Tibial nerve (tissue), 4 donors: ENCODE measurements around the gene ALX4. TPM values are rescaled to one million over a fixed set of nuclear protein-coding genes. Genes with fewer than 3 reads are reported as not detected.

Experiments
- DNase-seq, 2 donors: peaks; one replicate each; pipeline ENCODE4 v3.0.0-alpha.2; 2019; ENCODE audit warnings: low spot score in 2 of 2
- H3K27ac ChIP-seq, 4 donors: fragments of 200-600 bp; sonication (generic) in 3 of 4; one replicate each; pipeline ENCODE4 v1.5.1; 2017 to 2019; ENCODE audit warnings: mild to moderate bottlenecking in 1 of 4
- H3K27me3 ChIP-seq, 2 donors: fragments of 200-600 bp; sonication (generic) in 1 of 2; one replicate each; pipeline versions ENCODE4 v1.5.1 to v1.6.0; 2017 to 2019
- H3K36me3 ChIP-seq, 3 donors: fragments of 200-600 bp; sonication (generic); one replicate each; pipeline ENCODE4 v1.5.1; 2018 to 2019
- H3K4me1 ChIP-seq, 4 donors: fragments of 200-600 bp; sonication (generic) in 3 of 4; one replicate each; pipeline ENCODE4 v1.5.1; 2017 to 2019
- H3K4me3 ChIP-seq, 4 donors: fragments of 200-600 bp; sonication (generic) in 3 of 4; one replicate each; pipeline ENCODE4 v1.5.1; 2017 to 2019; ENCODE audit warnings: mild to moderate bottlenecking in 1 of 4, moderate library complexity in 1 of 4
- H3K9me3 ChIP-seq, 4 donors: fragments of 200-600 bp; sonication (generic) in 3 of 4; one replicate each; pipeline ENCODE4 v1.5.1; 2017 to 2019
- EP300 ChIP-seq, 2 donors: sonication (generic); formaldehyde crosslinking; IDR thresholded peaks; one replicate each; pipeline ENCODE4 v1.6.1; 2017; ENCODE audit warnings: antibody characterized with exemption in 2 of 2, mild to moderate bottlenecking in 1 of 2
- POLR2A ChIP-seq, 2 donors: fragments of 450-650 bp; IDR thresholded peaks; one replicate each; pipeline ENCODE4 v1.6.1; 2017; ENCODE audit warnings: antibody characterized with exemption in 2 of 2, mild to moderate bottlenecking in 2 of 2, moderate library complexity in 2 of 2
- WGBS, 2 donors: methylation state at CpG; one replicate each; pipeline ENCODE4 v1.1.5; 2018; 5-methylcytosine and 5-hydroxymethylcytosine counted together
- total RNA-seq, 4 donors: library from RNA; depleted of rRNA; stranded (reverse); fragments of >200 nt; gene quantifications; one replicate each; pipeline ENCODE4 v1.1.0, GENCODE V29; 2016
- TF ChIP-seq, protein P1 (sequence below), 5 experiments: fragments of 200-600 bp in 3 of 5; fragments of 450-650 bp in 2 of 5; sonication (generic) in 3 of 5; IDR thresholded peaks; one replicate each; pipeline ENCODE4 v1.5.1; 2016 to 2019; ENCODE audit warnings: antibody characterized with exemption in 5 of 5, mild to moderate bottlenecking in 3 of 5, moderate library complexity in 2 of 5

Gene ALX4
- total RNA-seq, 4 donors from 2014 or later: under 0.01 to 0.30 (median 0.22) TPM; not detected in 1

DNA sequence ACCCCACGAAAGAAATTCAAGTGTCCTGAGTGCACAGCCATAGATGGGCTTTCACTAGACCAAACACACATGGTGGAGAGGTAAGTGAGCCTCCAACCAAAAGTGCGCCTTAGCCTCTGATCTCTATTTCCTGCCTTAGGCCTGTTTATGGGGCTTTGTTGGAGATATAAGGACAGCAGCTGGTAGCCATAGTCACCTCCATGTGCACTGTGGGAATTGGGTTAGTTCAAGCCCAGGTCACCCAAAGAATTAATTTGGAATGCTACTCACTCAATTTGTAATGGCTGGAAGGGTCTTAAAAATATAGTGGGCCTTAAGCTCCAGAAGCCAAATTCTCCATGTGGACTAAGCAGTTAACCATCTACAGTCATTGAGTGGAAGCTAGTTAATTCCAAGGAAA is 73.6 kb downstream of the ALX4 start:
- TF ChIP-seq EP300 (IDR thresholded peaks at IDR 0.05) (no peak), POLR2A (IDR thresholded peaks at IDR 0.05) (no peak)
- DNase-seq: no peak
- H3K27me3 ChIP-seq: no peaks in the 10 kb centered on the region
- H3K4me3 ChIP-seq: no peak overlapping the region
- 88% methylated on average over 2 of the region's 2 CpGs for WGBS, 2 donors
- no peaks in the 10 kb centered on the region for H3K9me3 ChIP-seq
- H3K36me3 ChIP-seq: peaks cover 0 to 28% (median 0%) of the 10 kb centered on the region in 3 donors
- H3K4me1 ChIP-seq: no peaks in the 10 kb centered on the region
- no peak overlapping the region for H3K27ac ChIP-seq

GRCh38 chr11:44235765-44236201 is 74.2 kb downstream of the ALX4 start:
- H3K4me1 ChIP-seq: no peaks in the 10 kb centered on the region
- TF ChIP-seq EP300 (IDR thresholded peaks at IDR 0.05) (peak in 1 of 2 donors; percentile 54), POLR2A (IDR thresholded peaks at IDR 0.05) (no peak)
- TF ChIP-seq, protein P1, sequence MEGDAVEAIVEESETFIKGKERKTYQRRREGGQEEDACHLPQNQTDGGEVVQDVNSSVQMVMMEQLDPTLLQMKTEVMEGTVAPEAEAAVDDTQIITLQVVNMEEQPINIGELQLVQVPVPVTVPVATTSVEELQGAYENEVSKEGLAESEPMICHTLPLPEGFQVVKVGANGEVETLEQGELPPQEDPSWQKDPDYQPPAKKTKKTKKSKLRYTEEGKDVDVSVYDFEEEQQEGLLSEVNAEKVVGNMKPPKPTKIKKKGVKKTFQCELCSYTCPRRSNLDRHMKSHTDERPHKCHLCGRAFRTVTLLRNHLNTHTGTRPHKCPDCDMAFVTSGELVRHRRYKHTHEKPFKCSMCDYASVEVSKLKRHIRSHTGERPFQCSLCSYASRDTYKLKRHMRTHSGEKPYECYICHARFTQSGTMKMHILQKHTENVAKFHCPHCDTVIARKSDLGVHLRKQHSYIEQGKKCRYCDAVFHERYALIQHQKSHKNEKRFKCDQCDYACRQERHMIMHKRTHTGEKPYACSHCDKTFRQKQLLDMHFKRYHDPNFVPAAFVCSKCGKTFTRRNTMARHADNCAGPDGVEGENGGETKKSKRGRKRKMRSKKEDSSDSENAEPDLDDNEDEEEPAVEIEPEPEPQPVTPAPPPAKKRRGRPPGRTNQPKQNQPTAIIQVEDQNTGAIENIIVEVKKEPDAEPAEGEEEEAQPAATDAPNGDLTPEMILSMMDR (IDR thresholded peaks at IDR 0.05): no peak
- no peak overlapping the region for H3K4me3 ChIP-seq
- H3K36me3 ChIP-seq: peaks cover 0 to 28% (median 0%) of the 10 kb centered on the region in 3 donors
- H3K9me3 ChIP-seq: no peaks in the 10 kb centered on the region
- no peak for DNase-seq
- no peak overlapping the region for H3K27ac ChIP-seq
- 69 to 79% methylated on average over 8 of the region's 8 CpGs for WGBS, 2 donors
- H3K27me3 ChIP-seq: no peaks in the 10 kb centered on the region

- TF ChIP-seq, protein P1 (IDR thresholded peaks at IDR 0.05): no peak
- TF ChIP-seq POLR2A (IDR thresholded peaks at IDR 0.05) (no peak), EP300 (IDR thresholded peaks at IDR 0.05) (no peak)
- DNase-seq: no peak
- H3K4me3 ChIP-seq: no peak overlapping the region
- H3K27ac ChIP-seq: no peak overlapping the region
- H3K4me1 ChIP-seq: peaks cover 0 to 10% (median 0%) of the 10 kb centered on the region in 4 donors
- H3K27me3 ChIP-seq: no peaks in the 10 kb centered on the region
- no peaks in the 10 kb centered on the region for H3K9me3 ChIP-seq
- H3K36me3 ChIP-seq: peaks cover 0 to 6% (median 0%) of the 10 kb centered on the region in 3 donors
- WGBS, 2 donors: 60 to 61% methylated on average over 3 of the region's 3 CpGs
Observed at GRCh38 chr11:44229624-44230023, 80.3 kb downstream of the ALX4 start.

DNA sequence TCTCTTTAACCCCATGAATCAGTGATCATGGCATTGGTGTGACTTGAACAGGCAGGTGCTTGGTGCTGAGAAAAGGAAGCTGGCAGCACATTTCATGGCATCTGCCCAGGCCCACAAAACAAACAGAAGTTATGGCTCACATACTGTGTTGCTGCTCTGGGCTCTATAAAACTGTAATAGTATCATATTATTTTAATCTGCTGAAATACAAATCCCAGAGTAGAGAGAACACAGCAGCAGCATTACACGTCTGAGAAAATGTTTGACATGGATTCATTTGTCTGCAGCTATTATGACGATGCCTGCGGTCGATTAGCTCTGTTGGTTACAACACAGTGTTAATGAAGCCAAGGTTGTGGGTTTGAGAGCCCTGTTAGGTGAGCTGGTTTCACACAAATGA is 80.8 kb downstream of the ALX4 start:
- Histone ChIP-seq H3K27me3 (no peaks in the 10 kb centered on the region), H3K36me3 (peaks cover 0 to 6% (median 0%) of the 10 kb centered on the region in 3 donors), H3K4me1 (peaks cover 0 to 13% (median 0%) of the 10 kb centered on the region in 4 donors), H3K9me3 (no peaks in the 10 kb centered on the region), H3K27ac (no peak overlapping the region), H3K4me3 (no peak overlapping the region)
- no peak for TF ChIP-seq POLR2A (IDR thresholded peaks at IDR 0.05)
- no peak for TF ChIP-seq EP300 (IDR thresholded peaks at IDR 0.05)
- TF ChIP-seq, protein P1 (IDR thresholded peaks at IDR 0.05): no peak
- no peak for DNase-seq
- WGBS, 2 donors: 72 to 85% methylated on average over 4 of the region's 4 CpGs

GRCh38 chr11:44228379-44228778 is 81.6 kb downstream of the ALX4 start:
- no peaks in the 10 kb centered on the region for H3K27me3 ChIP-seq
- H3K4me3 ChIP-seq: no peak overlapping the region
- TF ChIP-seq EP300 (IDR thresholded peaks at IDR 0.05) (no peak), POLR2A (IDR thresholded peaks at IDR 0.05) (no peak)
- TF ChIP-seq, protein P1 (IDR thresholded peaks at IDR 0.05): no peak
- no peak for DNase-seq
- peaks cover 0 to 13% (median 0%) of the 10 kb centered on the region in 4 donors for H3K4me1 ChIP-seq
- no peaks in the 10 kb centered on the region for H3K9me3 ChIP-seq
- no peak overlapping the region for H3K27ac ChIP-seq
- 88 to 92% methylated on average over 6 of the region's 6 CpGs for WGBS, 2 donors
- peaks cover 0 to 6% (median 0%) of the 10 kb centered on the region in 3 donors for H3K36me3 ChIP-seq
